ENCODE results near the gene ZNF668. TPM values are rescaled to one million over a fixed set of nuclear protein-coding genes. Genes with fewer than 3 reads are reported as not detected.

The ZNF668 gene
- total and polyA plus RNA-seq, 2 donors (not counting 1 experiment from before 2014, with no cell fraction given) = 8.1 to 12.1 TPM

DNA sequence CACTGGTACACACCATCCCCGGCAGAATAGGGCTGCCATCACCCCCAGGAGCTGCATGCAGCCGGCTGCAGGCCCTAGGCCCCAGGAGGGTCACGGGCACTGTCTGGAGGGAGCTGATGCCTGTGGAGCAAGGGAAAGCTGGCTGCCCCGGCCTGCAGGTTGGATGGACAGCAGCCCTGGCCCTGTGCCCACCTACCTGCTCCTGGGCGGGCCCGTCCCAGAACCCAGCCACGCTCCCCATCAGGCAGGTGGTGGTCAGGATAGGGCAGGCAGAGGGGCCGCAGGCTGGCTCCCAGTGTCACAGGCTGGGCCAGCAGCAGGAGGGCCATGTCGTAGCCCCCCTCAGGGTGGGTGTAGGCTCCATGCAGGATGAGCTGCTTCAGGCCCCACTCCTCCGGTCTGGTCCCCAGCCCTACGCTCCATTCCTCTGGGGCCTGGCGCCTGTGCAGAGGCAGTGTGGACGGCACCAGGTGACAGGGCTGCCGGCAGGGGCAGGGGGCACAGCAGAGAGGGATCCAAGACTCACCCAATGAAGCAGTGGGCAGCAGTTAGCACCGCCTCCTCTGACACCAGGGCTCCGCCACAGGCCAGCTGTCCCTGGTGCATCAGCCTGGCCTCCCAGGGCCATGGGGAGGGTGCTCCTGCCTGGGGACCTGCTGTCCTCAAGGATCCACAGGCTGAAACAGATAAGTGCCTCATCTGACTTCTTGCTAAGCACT is 10.7 kb upstream of the ZNF668 start:
- Histone ChIP-seq H3K4me2 (ENCODE audit: extremely low read depth, insufficient read depth, low read length) (no peak overlapping the region), H3K9me3 (ENCODE audit: control insufficient read depth, insufficient read depth, low read depth, low read length) (no peaks in the 10 kb centered on the region), H3K27ac (ENCODE audit: insufficient read depth, low read length) (no peak overlapping the region), H3K36me3 (ENCODE audit: control insufficient read depth, insufficient read depth, low read length) (peaks cover 25% of the 10 kb centered on the region), H3K4me3 (replicated peaks in 1 of 4; ENCODE audit: control extremely low read depth in 1 of 4, insufficient read depth in 1 of 4, low read depth in 3 of 4, low read length in 4 of 4) (no peak overlapping the region), H3K27me3 (ENCODE audit: control insufficient read depth, insufficient read depth, low read length) (no peaks in the 10 kb centered on the region), H2AFZ (ENCODE audit: low read length) (no peak overlapping the region), H4K20me1 (ENCODE audit: control insufficient read depth, extremely low read depth, insufficient read depth, low read length) (no peaks in the 10 kb centered on the region), H3K4me1 (ENCODE audit: control insufficient read depth, extremely low read depth, insufficient read depth, low read length) (no peaks in the 10 kb centered on the region), H3K79me2 (ENCODE audit: control insufficient read depth, insufficient read depth, low read length) (no peaks in the 10 kb centered on the region), H3K9ac (ENCODE audit: insufficient read depth, low read length) (no peak overlapping the region)
- no peak for DNase-seq (ENCODE audit: low read depth in 2 of 2)
- no peak for TF ChIP-seq EZH2 (IDR thresholded peaks at IDR 0.05; ENCODE audit: low read length, missing control alignments)
- TF ChIP-seq, protein P1, sequence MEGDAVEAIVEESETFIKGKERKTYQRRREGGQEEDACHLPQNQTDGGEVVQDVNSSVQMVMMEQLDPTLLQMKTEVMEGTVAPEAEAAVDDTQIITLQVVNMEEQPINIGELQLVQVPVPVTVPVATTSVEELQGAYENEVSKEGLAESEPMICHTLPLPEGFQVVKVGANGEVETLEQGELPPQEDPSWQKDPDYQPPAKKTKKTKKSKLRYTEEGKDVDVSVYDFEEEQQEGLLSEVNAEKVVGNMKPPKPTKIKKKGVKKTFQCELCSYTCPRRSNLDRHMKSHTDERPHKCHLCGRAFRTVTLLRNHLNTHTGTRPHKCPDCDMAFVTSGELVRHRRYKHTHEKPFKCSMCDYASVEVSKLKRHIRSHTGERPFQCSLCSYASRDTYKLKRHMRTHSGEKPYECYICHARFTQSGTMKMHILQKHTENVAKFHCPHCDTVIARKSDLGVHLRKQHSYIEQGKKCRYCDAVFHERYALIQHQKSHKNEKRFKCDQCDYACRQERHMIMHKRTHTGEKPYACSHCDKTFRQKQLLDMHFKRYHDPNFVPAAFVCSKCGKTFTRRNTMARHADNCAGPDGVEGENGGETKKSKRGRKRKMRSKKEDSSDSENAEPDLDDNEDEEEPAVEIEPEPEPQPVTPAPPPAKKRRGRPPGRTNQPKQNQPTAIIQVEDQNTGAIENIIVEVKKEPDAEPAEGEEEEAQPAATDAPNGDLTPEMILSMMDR (conservative IDR thresholded peaks at IDR 0.05 in 1 of 2, IDR thresholded peaks at IDR 0.05 in 1 of 2; ENCODE audit: low read depth in 1 of 2, low read length in 2 of 2) = no peak

DNA sequence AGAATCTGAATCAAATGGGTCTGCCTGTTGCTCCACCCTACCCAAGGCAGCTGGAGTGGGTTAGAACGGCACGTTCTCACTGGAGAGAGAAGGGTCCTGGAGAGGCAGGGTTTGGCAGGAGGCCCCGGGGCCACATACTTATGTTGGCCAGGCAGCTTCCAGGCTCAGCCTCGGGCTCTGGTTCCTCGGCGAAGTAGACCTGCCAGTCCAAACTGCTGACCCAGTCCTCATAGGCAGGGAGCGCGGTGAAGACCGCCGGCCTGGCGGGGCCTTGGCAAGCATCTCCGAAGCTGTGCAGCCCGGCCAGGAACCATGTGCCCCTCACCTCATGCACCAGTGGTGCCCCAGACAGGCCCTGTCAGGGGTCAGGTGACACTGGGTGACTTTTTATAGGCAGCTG is 9.9 kb upstream of the ZNF668 start:
- peaks cover 2% of the 10 kb centered on the region for H3K79me2 ChIP-seq (ENCODE audit: control insufficient read depth, insufficient read depth, low read length)
- no peak overlapping the region for H2AFZ ChIP-seq (ENCODE audit: low read length)
- DNase-seq (ENCODE audit: low read depth in 2 of 2) = no peak
- H3K27me3 ChIP-seq (ENCODE audit: control insufficient read depth, insufficient read depth, low read length) = no peaks in the 10 kb centered on the region
- no peak overlapping the region for H3K4me2 ChIP-seq (ENCODE audit: extremely low read depth, insufficient read depth, low read length)
- H3K36me3 ChIP-seq (ENCODE audit: control insufficient read depth, insufficient read depth, low read length) = peaks cover 28% of the 10 kb centered on the region
- H4K20me1 ChIP-seq (ENCODE audit: control insufficient read depth, extremely low read depth, insufficient read depth, low read length) = no peaks in the 10 kb centered on the region
- no peaks in the 10 kb centered on the region for H3K9me3 ChIP-seq (ENCODE audit: control insufficient read depth, insufficient read depth, low read depth, low read length)
- TF ChIP-seq, protein P1 (conservative IDR thresholded peaks at IDR 0.05 in 1 of 2, IDR thresholded peaks at IDR 0.05 in 1 of 2; ENCODE audit: low read depth in 1 of 2, low read length in 2 of 2) = no peak
- no peak for TF ChIP-seq EZH2 (IDR thresholded peaks at IDR 0.05; ENCODE audit: low read length, missing control alignments)
- H3K9ac ChIP-seq (ENCODE audit: insufficient read depth, low read length) = no peak overlapping the region
- H3K27ac ChIP-seq (ENCODE audit: insufficient read depth, low read length) = no peak overlapping the region
- H3K4me1 ChIP-seq (ENCODE audit: control insufficient read depth, extremely low read depth, insufficient read depth, low read length) = no peaks in the 10 kb centered on the region
- no peak overlapping the region for H3K4me3 ChIP-seq (replicated peaks in 1 of 4; ENCODE audit: control extremely low read depth in 1 of 4, insufficient read depth in 1 of 4, low read depth in 3 of 4, low read length in 4 of 4)

DNA sequence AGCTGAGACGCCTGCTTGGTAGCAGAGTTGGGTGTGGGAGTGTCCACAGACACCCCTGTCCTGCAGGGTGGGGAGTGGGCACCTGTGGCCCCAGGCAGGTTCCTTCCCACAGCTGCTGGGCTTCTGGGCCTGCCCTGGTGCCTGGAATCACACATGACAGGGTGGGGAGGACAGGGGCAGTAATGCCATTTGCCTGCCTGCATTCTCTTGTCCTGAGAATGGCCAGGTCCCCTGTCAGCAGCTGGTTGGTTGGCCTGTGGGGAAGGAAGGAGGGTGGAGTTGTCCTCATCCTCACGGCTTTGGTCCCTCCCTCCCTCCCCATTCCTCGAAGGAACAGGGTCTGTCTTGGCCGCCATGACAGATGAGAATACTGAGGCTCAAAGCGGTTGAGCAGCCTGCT is 9.5 kb upstream of the ZNF668 start:
- H3K4me2 ChIP-seq (ENCODE audit: extremely low read depth, insufficient read depth, low read length) = no peak overlapping the region
- H3K4me3 ChIP-seq (replicated peaks in 1 of 4; ENCODE audit: control extremely low read depth in 1 of 4, insufficient read depth in 1 of 4, low read depth in 3 of 4, low read length in 4 of 4) = no peak overlapping the region
- H3K79me2 ChIP-seq (ENCODE audit: control insufficient read depth, insufficient read depth, low read length) = peaks cover 5% of the 10 kb centered on the region
- peaks cover 30% of the 10 kb centered on the region for H3K36me3 ChIP-seq (ENCODE audit: control insufficient read depth, insufficient read depth, low read length)
- no peak for TF ChIP-seq EZH2 (IDR thresholded peaks at IDR 0.05; ENCODE audit: low read length, missing control alignments)
- TF ChIP-seq, protein P1 (conservative IDR thresholded peaks at IDR 0.05 in 1 of 2, IDR thresholded peaks at IDR 0.05 in 1 of 2; ENCODE audit: low read depth in 1 of 2, low read length in 2 of 2) = no peak
- H4K20me1 ChIP-seq (ENCODE audit: control insufficient read depth, extremely low read depth, insufficient read depth, low read length) = no peaks in the 10 kb centered on the region
- H3K27me3 ChIP-seq (ENCODE audit: control insufficient read depth, insufficient read depth, low read length) = no peaks in the 10 kb centered on the region
- no peak for DNase-seq (ENCODE audit: low read depth in 2 of 2)
- H3K9ac ChIP-seq (ENCODE audit: insufficient read depth, low read length) = no peak overlapping the region
- H3K4me1 ChIP-seq (ENCODE audit: control insufficient read depth, extremely low read depth, insufficient read depth, low read length) = no peaks in the 10 kb centered on the region
- H3K9me3 ChIP-seq (ENCODE audit: control insufficient read depth, insufficient read depth, low read depth, low read length) = no peaks in the 10 kb centered on the region
- no peak overlapping the region for H3K27ac ChIP-seq (ENCODE audit: insufficient read depth, low read length)
- no peak overlapping the region for H2AFZ ChIP-seq (ENCODE audit: low read length)

Data from fibroblast of lung (primary cell).